ENCODE measurements around the gene TMUB1.

Gene TMUB1

GRCh38 chr7:151081170-151082101 is 1.9 kb downstream of the TMUB1 start:
- Histone ChIP-seq H3K36me3 (ENCODE audit: insufficient read depth, low read length) (no peaks in the 10 kb centered on the region), H3K79me2 (ENCODE audit: control insufficient read depth, insufficient read depth, low read length, unreplicated experiment) (peaks cover 29% of the 10 kb centered on the region), H3K27ac (ENCODE audit: low read depth, low read length) (peak overlapping the region; percentile 59), H3K4me3 (ENCODE audit: low read depth, low read length) (peak overlapping the region; percentile 73), H2AFZ (ENCODE audit: low read length, unreplicated experiment) (no peak overlapping the region), H3K27me3 (ENCODE audit: insufficient read depth, low read length) (no peaks in the 10 kb centered on the region), H3K4me1 (ENCODE audit: control insufficient read depth, insufficient read depth, low read length, unreplicated experiment) (peaks cover 31% of the 10 kb centered on the region)

DNA sequence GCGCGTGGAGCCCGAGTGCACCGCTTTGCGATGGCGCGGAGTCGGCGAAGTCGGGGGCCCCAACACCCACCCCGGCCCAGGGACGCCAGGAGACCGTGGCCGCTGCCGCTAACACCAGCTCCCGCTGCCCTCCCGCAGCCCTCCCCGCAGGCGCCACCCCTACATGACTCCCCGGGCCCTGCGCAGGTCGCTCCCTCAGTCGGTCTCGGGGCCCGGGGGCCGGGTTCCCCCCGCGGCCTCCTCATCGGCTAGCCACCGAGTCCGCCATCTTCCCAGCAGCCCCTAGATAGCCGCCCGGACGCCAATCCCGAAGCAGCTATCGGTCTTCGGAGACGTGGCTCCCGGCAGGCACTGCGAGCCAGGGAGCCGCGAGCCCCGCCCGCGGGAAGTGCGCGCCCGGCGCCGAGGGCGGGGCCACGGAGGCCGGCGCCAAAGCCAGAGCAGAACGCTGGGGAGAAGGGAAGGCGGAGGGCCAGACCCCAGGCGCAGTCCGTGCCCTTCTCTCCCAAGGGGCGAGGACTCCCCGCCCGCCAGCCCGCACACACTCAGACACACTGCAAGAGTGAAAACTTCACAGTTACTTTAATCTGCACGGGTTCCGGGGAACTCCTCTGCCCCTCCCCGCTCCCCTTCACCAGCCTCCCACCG is 2.6 kb downstream of the TMUB1 start, which contains the start of gene FASTK:
TSS of gene FASTK (minus strand) at position 288 of the 648 bp plus-strand sequence. CDS start at position 245, 43 bp downstream.
- peak within 1 kb of the TSS; percentile 73 for H3K4me3 ChIP-seq (ENCODE audit: low read depth, low read length)
- H3K79me2 ChIP-seq (ENCODE audit: control insufficient read depth, insufficient read depth, low read length, unreplicated experiment): peaks cover 29% of the 10 kb centered on the region
- peak within 1 kb of the TSS; percentile 59 for H3K27ac ChIP-seq (ENCODE audit: low read depth, low read length)
- no peak within 1 kb of the TSS for H2AFZ ChIP-seq (ENCODE audit: low read length, unreplicated experiment)
- no peaks in the 10 kb centered on the region for H3K36me3 ChIP-seq (ENCODE audit: insufficient read depth, low read length)
- H3K27me3 ChIP-seq (ENCODE audit: insufficient read depth, low read length): no peaks in the 10 kb centered on the region
- peaks cover 31% of the 10 kb centered on the region for H3K4me1 ChIP-seq (ENCODE audit: control insufficient read depth, insufficient read depth, low read length, unreplicated experiment)

GRCh38 chr7:151080067-151080521 is 3.2 kb downstream of the TMUB1 start:
- H3K4me3 ChIP-seq (ENCODE audit: low read depth, low read length): peak overlapping the region; percentile 73
- no peaks in the 10 kb centered on the region for H3K27me3 ChIP-seq (ENCODE audit: insufficient read depth, low read length)
- H2AFZ ChIP-seq (ENCODE audit: low read length, unreplicated experiment): no peak overlapping the region
- H3K36me3 ChIP-seq (ENCODE audit: insufficient read depth, low read length): no peaks in the 10 kb centered on the region
- H3K27ac ChIP-seq (ENCODE audit: low read depth, low read length): peak overlapping the region; percentile 35; the same call in 1 of the 2 replicates
- peaks cover 29% of the 10 kb centered on the region for H3K79me2 ChIP-seq (ENCODE audit: control insufficient read depth, insufficient read depth, low read length, unreplicated experiment)
- peaks cover 31% of the 10 kb centered on the region for H3K4me1 ChIP-seq (ENCODE audit: control insufficient read depth, insufficient read depth, low read length, unreplicated experiment)

- no peak overlapping the region for H2AFZ ChIP-seq (ENCODE audit: low read length, unreplicated experiment)
- no peaks in the 10 kb centered on the region for H3K27me3 ChIP-seq (ENCODE audit: insufficient read depth, low read length)
- H3K4me1 ChIP-seq (ENCODE audit: control insufficient read depth, insufficient read depth, low read length, unreplicated experiment): peaks cover 31% of the 10 kb centered on the region
- no peaks in the 10 kb centered on the region for H3K36me3 ChIP-seq (ENCODE audit: insufficient read depth, low read length)
- H3K79me2 ChIP-seq (ENCODE audit: control insufficient read depth, insufficient read depth, low read length, unreplicated experiment): peaks cover 29% of the 10 kb centered on the region
- no peak overlapping the region for H3K27ac ChIP-seq (ENCODE audit: low read depth, low read length)
- H3K4me3 ChIP-seq (ENCODE audit: low read depth, low read length): peak overlapping the region; percentile 73
Measured at GRCh38 chr7:151079199-151079910, 3.9 kb downstream of the TMUB1 start.

GRCh38 chr7:151078233-151079040 is 4.9 kb downstream of the TMUB1 start:
- Histone ChIP-seq H3K27ac (ENCODE audit: low read depth, low read length) (no peak overlapping the region), H2AFZ (ENCODE audit: low read length, unreplicated experiment) (no peak overlapping the region), H3K4me1 (ENCODE audit: control insufficient read depth, insufficient read depth, low read length, unreplicated experiment) (peaks cover 31% of the 10 kb centered on the region), H3K27me3 (ENCODE audit: insufficient read depth, low read length) (no peaks in the 10 kb centered on the region), H3K4me3 (ENCODE audit: low read depth, low read length) (peak overlapping the region; percentile 73; the same call in 1 of the 2 replicates), H3K79me2 (ENCODE audit: control insufficient read depth, insufficient read depth, low read length, unreplicated experiment) (peaks cover 29% of the 10 kb centered on the region), H3K36me3 (ENCODE audit: insufficient read depth, low read length) (no peaks in the 10 kb centered on the region)

DNA sequence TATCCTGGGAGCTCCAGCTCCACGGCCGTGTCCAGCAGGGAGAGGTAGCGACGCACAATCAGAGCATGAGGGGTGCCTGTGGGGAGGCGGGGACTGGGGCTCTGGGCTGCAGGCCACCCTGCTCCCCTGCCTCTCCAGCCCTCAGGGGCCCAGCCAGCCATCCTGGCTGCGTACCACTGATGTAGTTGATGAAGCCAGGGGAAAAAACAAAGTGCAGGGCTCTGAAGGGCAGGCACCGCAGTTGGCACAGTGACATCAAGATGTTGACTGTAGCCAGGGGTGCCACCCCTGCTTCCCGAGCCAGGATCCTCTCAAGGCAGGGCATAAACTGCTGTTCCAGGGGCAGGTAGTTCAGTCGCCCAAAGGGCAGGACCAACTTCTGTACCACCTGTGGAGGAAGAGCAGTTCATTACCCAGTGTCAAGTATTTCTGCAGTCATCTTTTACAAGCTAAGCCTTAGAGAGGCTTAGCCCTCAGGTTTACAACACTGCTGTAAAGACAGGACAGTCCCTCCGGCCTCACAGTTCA is 5.5 kb downstream of the TMUB1 start:
- Histone ChIP-seq H3K27ac (ENCODE audit: low read depth, low read length) (no peak overlapping the region), H3K79me2 (ENCODE audit: control insufficient read depth, insufficient read depth, low read length, unreplicated experiment) (peaks cover 26% of the 10 kb centered on the region), H3K36me3 (ENCODE audit: insufficient read depth, low read length) (no peaks in the 10 kb centered on the region), H3K4me3 (ENCODE audit: low read depth, low read length) (no peak overlapping the region), H3K27me3 (ENCODE audit: insufficient read depth, low read length) (no peaks in the 10 kb centered on the region), H2AFZ (ENCODE audit: low read length, unreplicated experiment) (no peak overlapping the region), H3K4me1 (ENCODE audit: control insufficient read depth, insufficient read depth, low read length, unreplicated experiment) (peaks cover 31% of the 10 kb centered on the region)

DNA sequence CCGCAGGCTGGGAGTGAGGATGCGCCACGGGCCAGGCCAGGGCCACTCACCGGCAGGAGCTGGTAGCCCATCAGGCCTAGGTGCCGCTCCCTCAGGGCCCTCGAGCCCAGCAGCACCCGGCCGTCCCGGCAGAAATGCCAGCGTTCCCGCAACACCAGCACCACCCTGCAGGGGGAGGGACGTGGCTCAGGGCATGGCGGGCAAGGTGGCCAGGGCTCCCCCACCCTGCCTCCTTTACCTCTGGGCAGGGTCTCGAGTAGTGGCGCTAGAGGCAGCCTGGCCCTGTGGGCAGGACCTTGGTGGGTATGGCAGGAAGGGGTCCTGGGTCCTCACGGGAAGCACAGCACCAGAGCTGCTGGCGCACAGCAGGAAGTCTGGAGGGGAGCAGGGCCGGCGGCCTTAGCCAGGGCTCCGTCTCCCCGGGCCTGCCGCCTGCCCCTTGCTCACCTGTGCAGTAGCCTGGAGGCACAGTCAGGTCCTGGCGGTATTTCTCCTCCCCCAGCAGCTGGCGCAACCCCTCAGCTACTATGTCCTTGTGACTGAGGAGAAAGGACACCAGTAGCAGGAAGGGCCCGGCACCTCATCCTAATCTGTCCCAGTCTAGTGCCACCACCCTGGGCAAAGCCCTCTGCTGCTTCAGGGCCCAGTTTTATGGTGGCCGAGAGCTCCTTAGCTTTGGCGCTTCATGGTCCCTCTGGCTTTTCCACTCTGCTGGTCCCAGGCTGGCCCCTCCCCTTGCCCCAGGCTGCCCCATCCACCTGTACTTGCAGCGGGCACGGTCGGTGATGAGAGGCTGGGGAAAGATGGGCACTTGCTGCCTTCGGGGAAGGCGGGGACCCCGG is 6.2 kb downstream of the TMUB1 start:
- H2AFZ ChIP-seq (ENCODE audit: low read length, unreplicated experiment): no peak overlapping the region
- H3K4me1 ChIP-seq (ENCODE audit: control insufficient read depth, insufficient read depth, low read length, unreplicated experiment): peaks cover 29% of the 10 kb centered on the region

GRCh38 chr7:151075978-151076426 is 7.3 kb downstream of the TMUB1 start:
- Histone ChIP-seq H3K4me1 (ENCODE audit: control insufficient read depth, insufficient read depth, low read length, unreplicated experiment) (peaks cover 22% of the 10 kb centered on the region), H3K27me3 (ENCODE audit: insufficient read depth, low read length) (no peaks in the 10 kb centered on the region), H2AFZ (ENCODE audit: low read length, unreplicated experiment) (no peak overlapping the region), H3K4me3 (ENCODE audit: low read depth, low read length) (no peak overlapping the region), H3K79me2 (ENCODE audit: control insufficient read depth, insufficient read depth, low read length, unreplicated experiment) (peaks cover 15% of the 10 kb centered on the region), H3K27ac (ENCODE audit: low read depth, low read length) (no peak overlapping the region), H3K36me3 (ENCODE audit: insufficient read depth, low read length) (0 out of 2 replicates have a peak, but pooled peaks cover 4% of the 10 kb centered on the region)

More for the DNA sequence above, 6.2 kb downstream of the TMUB1 start:
- H3K27me3 ChIP-seq (ENCODE audit: insufficient read depth, low read length): no peaks in the 10 kb centered on the region
- H3K79me2 ChIP-seq (ENCODE audit: control insufficient read depth, insufficient read depth, low read length, unreplicated experiment): peaks cover 19% of the 10 kb centered on the region
- H3K27ac ChIP-seq (ENCODE audit: low read depth, low read length): no peak overlapping the region
- no peak overlapping the region for H3K4me3 ChIP-seq (ENCODE audit: low read depth, low read length)
- H3K36me3 ChIP-seq (ENCODE audit: insufficient read depth, low read length): no peaks in the 10 kb centered on the region

GRCh38 chr7:151075662-151075971 is 7.7 kb downstream of the TMUB1 start:
- 0 out of 2 replicates have a peak, but pooled peaks cover 4% of the 10 kb centered on the region for H3K36me3 ChIP-seq (ENCODE audit: insufficient read depth, low read length)
- H3K27ac ChIP-seq (ENCODE audit: low read depth, low read length): no peak overlapping the region
- H3K4me1 ChIP-seq (ENCODE audit: control insufficient read depth, insufficient read depth, low read length, unreplicated experiment): peaks cover 22% of the 10 kb centered on the region
- no peak overlapping the region for H3K4me3 ChIP-seq (ENCODE audit: low read depth, low read length)
- no peak overlapping the region for H2AFZ ChIP-seq (ENCODE audit: low read length, unreplicated experiment)
- peaks cover 15% of the 10 kb centered on the region for H3K79me2 ChIP-seq (ENCODE audit: control insufficient read depth, insufficient read depth, low read length, unreplicated experiment)
- no peaks in the 10 kb centered on the region for H3K27me3 ChIP-seq (ENCODE audit: insufficient read depth, low read length)

Measured in ACC112 (cell line).